ENCODE results near the gene LSP1. TPM values are rescaled to one million over a fixed set of nuclear protein-coding genes. Genes with fewer than 3 reads are reported as not detected.

Gene LSP1
- total RNA-seq, 2 donors from 2014 or later, result 6.7 to 11.6 TPM

GRCh38 chr11:1857064-1857463 lies 4.2 kb downstream of the LSP1 start:
- Histone ChIP-seq H3K9me3 (no peaks in the 10 kb centered on the region), H3K4me3 (no peak overlapping the region), H3K36me3 (no peaks in the 10 kb centered on the region), H3K4me1 (replicated peaks) (no peaks in the 10 kb centered on the region), H3K27me3 (replicated peaks; ENCODE audit: insufficient read depth) (no peaks in the 10 kb centered on the region), H3K27ac (no peak overlapping the region)
- DNase-seq (ENCODE audit: low spot score), result no peak
- intact Hi-C loops (cut with DNase I), result no loop called here
- 80% methylated on average over 11 of the region's 11 CpGs for WGBS
- TF ChIP-seq POLR2A (IDR thresholded peaks at IDR 0.05) (no peak), POLR2AphosphoS5 (IDR thresholded peaks at IDR 0.05) (no peak), CTCF (IDR thresholded peaks at IDR 0.05) (no peak)

DNA sequence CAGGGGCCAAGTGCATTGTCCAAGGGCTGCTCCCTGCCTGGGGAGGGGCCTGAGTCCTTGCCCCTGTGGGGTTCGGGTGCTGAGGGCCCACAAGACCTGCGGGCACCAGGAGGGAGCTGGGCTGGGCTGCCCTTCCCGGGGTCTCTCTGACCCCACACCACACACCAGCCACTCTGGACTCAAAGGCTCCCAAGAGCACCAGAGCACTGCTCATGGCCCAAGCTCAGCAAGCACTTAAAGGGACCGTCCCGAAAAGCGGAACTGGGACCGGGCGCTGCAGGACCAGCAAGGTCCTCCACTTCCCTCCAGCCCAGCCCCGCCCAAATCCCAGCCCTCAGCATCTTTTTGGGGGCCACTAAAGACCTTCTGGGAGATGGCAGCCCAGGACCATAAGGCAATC lies 5.3 kb downstream of the LSP1 start:
- Histone ChIP-seq H3K9me3 (no peaks in the 10 kb centered on the region), H3K36me3 (no peaks in the 10 kb centered on the region), H3K4me1 (replicated peaks) (no peaks in the 10 kb centered on the region), H3K27me3 (replicated peaks; ENCODE audit: insufficient read depth) (no peaks in the 10 kb centered on the region), H3K4me3 (no peak overlapping the region), H3K27ac (no peak overlapping the region)
- intact Hi-C loops (cut with DNase I), result no loop called here
- TF ChIP-seq CTCF (IDR thresholded peaks at IDR 0.05), result no peak
- no peak for TF ChIP-seq POLR2A (IDR thresholded peaks at IDR 0.05)
- TF ChIP-seq POLR2AphosphoS5 (IDR thresholded peaks at IDR 0.05), result no peak
- DNase-seq (ENCODE audit: low spot score), result no peak
- 92% methylated on average over 7 of the region's 9 CpGs for WGBS

DNA sequence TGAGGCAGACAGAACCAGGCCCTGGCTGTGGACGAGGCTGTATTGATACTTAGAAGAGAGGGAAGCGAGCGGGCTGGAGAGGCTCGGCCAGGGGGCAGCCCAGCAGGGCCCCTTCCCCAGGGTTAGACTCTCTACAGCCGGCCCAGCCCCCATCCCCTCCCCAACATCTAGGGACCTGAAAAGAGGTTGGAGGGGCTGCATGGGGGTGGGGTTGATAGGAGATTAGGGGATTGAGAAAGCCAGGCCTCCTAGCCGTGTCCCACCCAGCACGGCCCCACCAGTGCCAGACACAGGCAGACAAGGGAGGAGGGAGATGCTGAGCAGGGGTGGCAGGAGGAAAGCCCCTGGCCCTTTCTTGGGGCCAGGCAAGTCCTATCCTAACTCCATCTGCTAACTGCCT lies 5.7 kb downstream of the LSP1 start:
- no peaks in the 10 kb centered on the region for H3K9me3 ChIP-seq
- 96% methylated on average over 7 of the region's 7 CpGs for WGBS

GRCh38 chr11:1859004-1859403 lies 6.1 kb downstream of the LSP1 start:
- Histone ChIP-seq H3K27me3 (replicated peaks; ENCODE audit: insufficient read depth) (no peaks in the 10 kb centered on the region), H3K27ac (no peak overlapping the region), H3K9me3 (no peaks in the 10 kb centered on the region), H3K36me3 (no peaks in the 10 kb centered on the region), H3K4me3 (no peak overlapping the region), H3K4me1 (replicated peaks) (no peaks in the 10 kb centered on the region)
- no peak for DNase-seq (ENCODE audit: low spot score)
- intact Hi-C loops (cut with DNase I), result no loop called here
- TF ChIP-seq POLR2A (IDR thresholded peaks at IDR 0.05), result no peak
- no peak for TF ChIP-seq CTCF (IDR thresholded peaks at IDR 0.05)
- no peak for TF ChIP-seq POLR2AphosphoS5 (IDR thresholded peaks at IDR 0.05)
- WGBS, result 88% methylated on average over 4 of the region's 4 CpGs

More for the DNA sequence above, 5.7 kb downstream of the LSP1 start:
- TF ChIP-seq POLR2A (IDR thresholded peaks at IDR 0.05), result no peak
- no peak for TF ChIP-seq CTCF (IDR thresholded peaks at IDR 0.05)
- TF ChIP-seq POLR2AphosphoS5 (IDR thresholded peaks at IDR 0.05), result no peak
- H3K27me3 ChIP-seq (replicated peaks; ENCODE audit: insufficient read depth), result no peaks in the 10 kb centered on the region
- intact Hi-C loops (cut with DNase I), result no loop called here
- no peak overlapping the region for H3K4me3 ChIP-seq
- DNase-seq (ENCODE audit: low spot score), result no peak
- H3K27ac ChIP-seq, result no peak overlapping the region
- H3K4me1 ChIP-seq (replicated peaks), result no peaks in the 10 kb centered on the region
- H3K36me3 ChIP-seq, result no peaks in the 10 kb centered on the region

DNA sequence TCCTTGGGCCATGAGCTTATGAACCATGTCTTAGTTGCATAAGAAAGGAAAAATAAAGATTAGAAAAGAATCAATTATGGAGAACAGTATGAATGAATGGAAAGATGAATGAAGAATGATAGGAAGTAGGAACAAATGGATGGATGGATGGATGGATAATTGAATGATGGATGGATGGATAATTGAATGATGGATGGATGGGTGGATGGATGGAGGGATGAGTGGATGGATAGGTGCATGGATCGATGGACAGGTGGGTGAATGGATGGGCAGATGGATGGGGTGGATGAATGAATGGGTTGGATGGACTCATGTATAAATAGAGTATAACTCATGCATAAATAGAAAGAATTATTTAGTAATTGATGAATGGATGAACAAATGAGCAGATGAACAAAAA lies 7.2 kb downstream of the LSP1 start:
- DNase-seq (ENCODE audit: low spot score), result no peak
- intact Hi-C loops (cut with DNase I), result no loop called here
- H3K4me3 ChIP-seq, result no peak overlapping the region
- H3K4me1 ChIP-seq (replicated peaks), result no peaks in the 10 kb centered on the region
- H3K36me3 ChIP-seq, result no peaks in the 10 kb centered on the region
- no peak for TF ChIP-seq CTCF (IDR thresholded peaks at IDR 0.05)
- TF ChIP-seq POLR2A (IDR thresholded peaks at IDR 0.05), result no peak
- no peak for TF ChIP-seq POLR2AphosphoS5 (IDR thresholded peaks at IDR 0.05)
- no peaks in the 10 kb centered on the region for H3K27me3 ChIP-seq (replicated peaks; ENCODE audit: insufficient read depth)
- WGBS, result 98% methylated on average over 1 of the region's 1 CpG
- H3K27ac ChIP-seq, result no peak overlapping the region
- no peaks in the 10 kb centered on the region for H3K9me3 ChIP-seq
